Peyer's patch (tissue), 4 donors: ENCODE measurements around the gene TMEM37.

Experiments
- CTCF ChIP-seq, 6 experiments: fragments of 450-650 bp in 4 of 6; fragments of 200-600 bp in 2 of 6; sonication (generic) in 1 of 6; IDR thresholded peaks; one replicate each; pipeline ENCODE4 v1.5.1; 2017 to 2019; ENCODE audit warnings: antibody characterized with exemption in 6 of 6, mild to moderate bottlenecking in 3 of 6, moderate library complexity in 1 of 6
- POLR2A ChIP-seq, 2 donors: fragments of 450-650 bp; IDR thresholded peaks; one replicate each; pipeline ENCODE4 v1.5.1; 2017; ENCODE audit warnings: antibody characterized with exemption in 2 of 2, mild to moderate bottlenecking in 2 of 2, moderate library complexity in 2 of 2

GRCh38 chr2:119461811-119462210 is 30.2 kb downstream of the TMEM37 start:
- TF ChIP-seq CTCF (IDR thresholded peaks at IDR 0.05) = no peak
- TF ChIP-seq POLR2A (IDR thresholded peaks at IDR 0.05) = no peak
